CD4-positive, alpha-beta T cell treated with Interleukin-6 for 4 hours (primary cell): ENCODE results near the gene CDC6.
A peak's percentile ranks its signal among the peaks of the same experiment; 100 is the strongest.

ENCODE experiments used
- DNase-seq: peaks from one replicate; pipeline ENCODE4 v3.0.0-alpha.2; 2020; ENCODE audit warnings: mixed read lengths

The CDC6 gene

DNA sequence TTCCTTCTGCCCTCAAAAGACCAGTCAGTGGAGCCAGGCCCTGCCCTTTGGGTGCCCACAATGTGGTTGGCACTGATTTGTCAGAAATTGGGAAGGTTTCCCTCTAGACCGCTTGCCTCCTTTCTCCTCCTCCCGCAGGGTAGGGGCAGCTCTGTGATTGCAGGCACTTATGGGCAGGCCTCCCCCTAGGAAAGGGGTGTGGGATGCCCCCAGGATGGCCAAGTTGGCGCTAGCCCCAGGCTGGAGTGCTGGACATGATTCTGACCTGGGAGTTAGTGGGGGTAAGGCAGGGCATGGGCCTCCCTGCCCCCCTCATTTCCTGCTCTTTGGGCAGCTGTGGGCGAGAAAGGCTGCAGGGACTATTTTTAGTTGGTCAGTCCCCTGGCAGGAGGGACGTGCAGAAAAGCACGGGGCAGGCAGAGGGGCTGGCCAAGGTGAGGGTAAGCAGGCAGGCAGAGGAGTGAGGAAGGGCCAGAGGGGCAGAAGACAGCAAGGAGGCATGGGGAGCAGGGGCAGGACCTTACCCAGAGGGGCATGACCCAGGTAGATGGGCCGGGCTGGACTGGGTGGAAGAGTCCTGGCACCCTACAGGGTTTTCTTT lies 24.6 kb downstream of the CDC6 start:
- no peak for DNase-seq

DNA sequence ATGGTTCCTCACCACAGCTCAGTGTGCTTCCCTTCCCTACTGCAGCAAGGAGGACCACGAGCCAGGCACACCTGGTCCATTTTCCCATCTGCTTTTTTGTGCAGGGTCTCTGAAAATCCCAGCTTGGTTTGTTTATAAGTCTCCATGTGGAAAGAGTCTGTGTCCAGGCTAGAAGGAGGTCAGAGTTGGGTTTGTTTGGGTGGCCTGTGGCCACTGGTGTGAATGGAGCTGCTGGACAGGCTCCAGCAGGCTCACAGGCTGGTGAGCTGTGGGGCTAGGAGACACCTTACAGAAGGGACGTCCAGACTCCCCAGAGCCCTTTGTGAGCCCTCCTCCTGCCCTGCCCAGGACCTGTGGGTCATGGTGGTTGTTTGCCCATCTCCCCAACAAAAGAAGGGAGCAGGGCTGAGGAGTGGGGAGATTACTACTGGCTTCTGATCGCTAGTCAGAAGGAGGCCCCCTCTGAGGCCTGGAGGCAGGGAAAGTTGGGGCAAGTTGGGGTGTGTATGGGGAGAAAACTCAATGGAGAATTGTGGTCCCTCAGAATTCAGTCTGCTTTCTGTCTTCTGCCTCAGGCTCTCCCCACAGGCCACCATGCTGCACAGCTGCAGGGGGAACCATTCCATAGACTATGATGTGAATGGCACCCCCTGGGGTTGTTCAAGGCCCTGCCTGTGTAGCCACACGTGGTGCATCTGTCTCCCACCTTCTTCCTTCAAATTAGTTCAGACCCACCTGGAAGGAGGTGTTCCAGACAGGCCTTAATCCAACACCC lies 25.4 kb downstream of the CDC6 start:
- DNase-seq: no peak

DNA sequence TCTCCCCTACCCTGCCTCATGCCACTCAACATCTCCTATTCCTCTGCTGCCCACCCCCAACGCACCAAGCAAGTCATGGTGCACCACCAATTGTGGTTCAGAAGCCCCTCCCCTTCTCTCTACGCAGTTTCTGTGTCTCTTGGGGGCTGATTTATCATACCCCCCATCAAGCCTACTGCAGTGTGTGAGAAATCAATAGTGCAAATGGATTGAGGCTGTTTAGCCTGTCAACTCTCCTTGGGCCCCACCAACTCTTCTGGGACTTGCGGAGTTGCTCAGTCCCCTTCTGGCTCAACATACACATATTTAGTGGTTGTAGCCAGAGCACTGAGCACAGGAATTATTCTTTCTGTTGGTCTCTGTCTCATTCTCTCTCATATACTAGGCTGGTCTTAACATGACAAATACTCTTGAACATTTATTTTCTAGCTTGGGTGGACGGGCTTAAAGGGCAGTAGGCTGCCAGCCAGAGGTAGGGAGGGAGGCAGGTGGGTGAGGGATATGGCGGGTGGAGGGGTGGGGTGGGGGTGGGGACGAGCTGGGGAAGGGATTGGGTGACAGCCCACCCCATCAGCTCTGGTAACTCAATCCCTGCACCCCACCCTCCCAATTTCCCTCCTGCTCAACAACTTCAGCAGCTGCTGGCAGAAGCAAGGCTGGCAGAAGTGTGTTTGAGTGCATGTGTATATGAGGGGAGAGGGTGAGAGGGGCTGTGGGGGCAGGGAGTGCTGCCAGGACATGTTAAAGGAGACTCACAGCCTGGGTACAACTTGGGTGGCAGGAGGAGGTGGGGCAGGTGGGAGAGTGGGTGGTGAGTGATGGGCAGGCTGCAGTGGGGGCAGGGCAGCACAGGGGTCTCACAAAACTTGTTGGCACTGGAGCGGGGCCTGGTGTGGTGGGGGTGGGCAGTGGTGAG lies 26.2 kb downstream of the CDC6 start:
- peak; percentile 35 for DNase-seq

DNA sequence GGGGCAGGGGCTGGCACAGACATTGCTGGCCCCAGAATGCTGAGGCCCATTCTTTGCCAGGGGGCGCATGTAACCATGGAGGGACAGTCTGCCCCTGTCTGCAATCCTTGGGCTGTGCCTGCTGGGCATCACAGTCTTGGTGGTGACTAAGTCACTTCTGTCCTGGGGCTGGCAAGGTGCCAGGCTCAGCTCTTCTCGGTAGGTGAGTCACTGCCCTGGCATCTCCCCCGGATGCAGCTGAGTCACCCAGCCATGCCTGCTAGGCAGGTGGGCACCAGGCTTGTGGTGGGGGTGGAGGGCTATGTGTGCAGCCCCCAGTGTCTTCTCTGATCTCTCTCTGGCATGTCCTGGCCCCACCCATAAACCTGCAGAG lies 26.9 kb downstream of the CDC6 start:
- DNase-seq: peak; percentile 94

DNA sequence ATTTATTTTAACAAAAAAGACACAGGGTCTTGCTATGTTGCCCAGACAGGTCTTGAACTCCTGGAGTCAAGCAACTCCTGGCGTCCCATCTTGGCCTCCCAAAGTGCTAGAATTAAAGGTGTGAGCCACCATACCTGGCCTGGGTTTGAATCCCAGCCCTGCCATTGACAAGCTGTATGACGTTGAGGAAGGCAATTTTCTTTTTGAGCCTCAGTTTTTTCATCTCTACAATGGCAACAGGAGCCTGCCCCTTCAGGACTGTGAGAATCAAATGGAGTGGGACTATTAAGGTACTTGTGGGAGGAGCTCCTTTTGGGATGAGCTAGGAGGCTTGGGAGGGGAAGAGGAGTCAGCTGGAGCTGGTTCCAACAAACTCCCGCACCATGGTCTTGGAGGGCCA lies 27.5 kb downstream of the CDC6 start:
- no peak for DNase-seq

DNA sequence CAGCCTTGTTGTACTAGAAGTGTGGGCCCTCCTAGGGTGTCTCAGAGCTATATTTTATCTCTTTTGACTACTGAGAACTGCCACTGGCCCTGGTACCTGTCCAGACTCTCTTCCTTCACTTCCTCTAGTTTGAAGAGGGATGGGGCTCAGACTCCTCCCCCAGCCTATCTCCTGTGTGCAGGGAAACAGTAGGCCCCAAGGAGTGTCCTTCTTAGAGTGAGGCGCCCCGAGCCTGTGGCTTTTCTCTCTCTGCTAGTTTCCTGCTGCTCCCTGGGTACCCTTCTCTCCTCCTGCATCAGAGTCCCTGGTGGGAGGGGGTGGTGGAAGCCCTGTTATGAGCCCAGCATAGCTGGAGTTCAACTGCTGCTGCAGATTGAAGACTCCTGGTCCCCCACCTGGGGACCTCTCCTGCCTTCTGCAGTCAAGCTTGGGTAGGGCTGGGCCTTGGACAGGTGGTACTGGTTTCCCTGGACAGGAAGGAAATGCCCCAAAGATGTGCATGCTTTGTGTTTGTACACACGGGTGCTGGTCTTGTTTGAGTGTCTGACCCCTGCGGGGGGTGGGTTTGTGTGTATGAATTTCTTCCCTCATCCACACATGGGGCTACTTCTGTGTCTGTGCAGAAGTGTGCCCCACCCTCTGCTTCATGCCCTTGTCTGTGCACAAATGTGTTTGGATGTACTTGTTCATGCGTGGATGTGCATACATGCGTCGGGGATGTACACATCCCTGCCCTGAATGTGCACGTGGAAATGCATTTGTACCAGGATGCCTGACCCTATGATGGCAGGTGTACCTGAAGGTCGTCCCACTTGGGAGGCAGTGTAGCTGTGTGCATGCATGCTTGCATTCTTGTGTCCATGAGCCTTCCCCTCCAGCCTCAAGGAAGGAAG lies 28.2 kb downstream of the CDC6 start:
- peak; percentile 44 for DNase-seq

DNA sequence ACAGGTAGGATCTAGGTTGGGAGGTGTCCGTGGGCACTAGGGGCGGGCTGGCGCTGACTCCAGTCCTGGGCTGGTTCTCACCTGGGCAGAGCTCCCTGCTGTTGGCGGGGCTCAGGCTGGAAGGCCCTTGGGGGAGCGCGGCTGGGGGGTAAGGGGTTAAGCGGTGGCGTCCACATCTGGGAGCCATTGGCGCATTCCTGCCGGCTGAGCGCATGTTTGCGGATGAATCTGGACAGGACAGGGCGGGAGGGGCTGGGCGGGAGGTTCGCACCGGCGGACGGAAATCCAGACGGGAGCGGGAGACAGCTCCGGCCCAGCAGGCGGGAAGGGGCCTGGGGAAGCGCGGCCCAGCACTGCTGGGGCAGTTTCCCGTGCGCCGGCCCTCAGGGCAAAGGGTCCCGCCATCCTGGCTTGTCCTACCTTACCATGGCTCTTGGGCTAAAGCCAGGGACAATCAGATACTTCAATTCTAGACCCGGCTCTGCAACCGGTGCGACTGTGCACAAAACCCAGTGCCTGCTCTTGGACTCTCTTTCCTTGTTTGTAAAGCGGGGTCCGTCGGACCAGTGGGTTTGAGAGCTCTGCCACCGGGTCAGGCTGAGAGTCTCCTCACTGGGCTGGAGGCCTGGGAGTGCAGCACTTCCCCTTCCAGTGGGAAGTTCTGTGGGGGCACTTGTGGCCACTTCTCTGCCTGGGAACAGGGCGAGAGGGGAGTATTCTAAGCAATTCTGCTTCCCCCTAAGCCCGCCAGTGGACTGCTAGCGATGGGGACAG lies 29.1 kb downstream of the CDC6 start:
- DNase-seq: no peak

DNA sequence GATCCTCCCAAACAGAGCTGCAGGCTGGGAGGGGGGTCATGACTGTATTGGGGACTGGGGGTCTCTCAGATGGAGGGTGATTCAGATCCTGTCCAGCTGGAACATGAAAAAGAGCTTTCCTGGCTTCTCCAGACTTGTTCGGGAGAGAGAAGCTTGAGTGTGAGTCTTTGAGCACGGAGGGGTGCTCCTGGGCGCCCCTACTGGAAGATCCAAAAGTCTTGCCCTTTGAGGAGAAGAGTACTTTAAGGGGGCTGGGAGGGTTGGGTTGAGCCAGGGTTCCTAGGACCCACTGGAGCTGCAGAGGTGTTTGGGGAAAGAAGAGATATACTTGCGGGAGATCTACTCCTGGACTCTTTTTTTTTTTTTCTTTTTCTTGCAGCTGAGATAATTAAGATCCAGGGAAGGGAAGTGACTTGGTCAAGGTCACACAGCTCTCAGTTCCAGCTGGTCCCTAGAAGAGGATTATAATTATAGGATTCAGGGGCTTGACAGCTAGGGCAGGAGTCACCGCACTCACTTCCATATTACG lies 29.7 kb downstream of the CDC6 start:
- peak; percentile 69 for DNase-seq

DNA sequence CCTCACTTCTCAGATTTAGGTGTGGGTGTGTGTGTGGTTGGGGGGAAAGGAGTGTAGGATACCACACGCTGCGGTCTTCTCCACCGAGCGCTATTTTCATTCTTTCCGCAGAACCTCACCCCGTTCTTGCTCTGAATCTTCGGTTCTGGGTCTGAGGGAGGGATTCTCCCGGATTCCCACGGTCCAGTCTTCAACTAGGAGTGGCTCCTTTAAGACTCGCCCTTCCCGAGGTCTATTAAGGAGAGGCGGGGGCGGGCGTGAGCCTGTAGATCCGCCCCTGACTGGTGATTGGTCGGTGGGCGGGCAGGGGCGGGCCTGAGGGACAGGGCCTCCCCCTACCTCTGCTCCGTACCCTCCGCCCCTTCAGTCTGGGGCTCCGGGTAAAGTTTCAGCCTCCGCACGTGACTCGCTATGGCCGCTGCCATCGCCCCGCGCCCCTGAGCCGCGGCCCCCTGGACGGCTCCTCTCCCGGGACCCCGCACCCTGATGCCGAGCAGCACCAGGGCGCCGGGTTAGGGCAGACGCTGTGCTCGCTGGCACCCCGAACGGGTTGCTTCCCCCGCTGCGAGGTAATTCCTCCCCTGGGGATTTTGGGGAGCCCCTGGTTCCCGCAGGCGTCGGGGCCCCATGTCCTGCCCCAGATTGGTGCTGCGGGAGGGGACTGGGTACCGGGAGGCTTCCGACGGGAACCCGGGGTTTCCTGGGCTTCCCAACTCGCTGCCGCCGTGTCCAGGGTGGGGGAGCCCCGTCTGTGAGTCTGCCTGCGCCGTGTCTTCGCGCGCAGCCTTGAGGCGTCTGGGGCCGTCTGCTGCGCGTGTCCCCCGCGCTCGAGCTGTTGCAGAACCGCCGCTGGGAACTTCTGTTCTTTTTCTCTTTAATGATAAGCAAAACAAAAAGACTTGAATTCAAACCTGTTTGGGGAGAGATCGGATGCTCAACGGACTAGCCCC lies 30.5 kb downstream of the CDC6 start:
- DNase-seq: peak; percentile 94

DNA sequence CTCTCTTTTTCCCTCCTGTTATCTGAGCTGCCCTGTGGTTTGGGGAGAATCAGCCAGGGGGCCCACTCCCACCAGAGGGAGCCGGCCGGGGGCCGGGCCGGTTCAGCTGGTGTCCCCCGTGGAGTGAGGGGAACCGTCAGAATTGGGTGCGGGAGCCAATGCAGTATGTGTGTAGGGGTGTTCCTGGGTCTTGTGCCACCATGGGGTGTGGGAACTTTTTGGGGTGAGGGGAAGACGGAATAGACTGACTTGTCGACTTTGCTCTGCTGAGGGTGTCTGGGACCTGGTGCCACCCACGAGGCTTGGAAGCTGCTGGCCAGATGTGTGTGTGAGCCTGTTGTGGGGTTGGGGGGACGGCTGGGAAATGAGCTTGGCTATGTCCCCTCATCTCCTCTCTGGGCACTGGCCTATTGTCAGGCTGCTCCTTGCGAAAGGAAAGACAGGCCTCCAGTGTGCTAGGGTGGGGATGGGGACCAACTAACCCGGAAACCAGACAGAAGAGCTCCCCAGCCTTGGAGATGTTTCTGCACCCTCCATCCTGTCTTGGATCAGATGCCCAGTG lies 31.2 kb downstream of the CDC6 start:
- DNase-seq: peak; percentile 27

DNA sequence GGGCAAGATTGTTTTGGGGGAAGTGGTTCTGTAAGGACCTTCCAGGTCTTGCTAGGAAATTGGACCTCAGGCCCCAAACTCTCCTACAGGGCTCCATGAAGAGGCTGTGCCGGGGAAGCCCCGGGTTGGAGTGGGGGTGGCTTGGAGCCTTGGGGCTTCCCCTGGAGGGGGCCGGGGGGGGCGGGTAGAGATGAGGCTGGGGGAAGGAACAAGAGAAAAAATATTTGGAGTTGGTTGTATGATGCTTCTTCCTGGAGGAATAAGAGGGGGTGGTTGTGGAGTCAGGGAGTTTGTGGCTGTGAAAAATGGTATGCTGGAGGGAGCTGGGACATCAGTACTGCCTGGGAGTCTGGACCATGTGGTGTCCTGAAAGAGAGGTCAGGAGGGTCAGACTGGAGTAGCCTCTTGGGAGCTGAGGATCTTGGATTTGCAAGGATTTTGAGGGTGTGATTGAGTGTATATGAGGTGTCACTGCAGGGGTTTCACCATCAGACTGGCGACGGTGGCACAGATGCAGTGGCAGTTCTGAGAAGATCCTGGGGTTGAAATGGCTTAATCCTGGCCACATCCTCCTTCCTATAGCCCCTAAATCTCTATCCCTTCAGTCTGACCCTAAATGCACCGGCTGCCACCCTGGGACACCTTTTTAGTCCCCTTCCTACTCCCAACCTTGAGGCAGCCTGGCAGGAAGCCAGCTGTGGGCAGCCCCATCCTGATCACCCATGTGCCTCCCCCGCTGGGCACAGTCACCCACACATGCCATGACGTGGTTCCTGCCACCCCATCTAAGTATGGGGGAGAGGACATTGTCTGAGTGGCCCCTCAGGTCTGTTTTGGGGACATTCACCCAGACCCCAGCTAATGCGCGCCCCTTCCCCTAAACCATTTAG lies 32.2 kb downstream of the CDC6 start:
- peak; percentile 87 for DNase-seq

DNA sequence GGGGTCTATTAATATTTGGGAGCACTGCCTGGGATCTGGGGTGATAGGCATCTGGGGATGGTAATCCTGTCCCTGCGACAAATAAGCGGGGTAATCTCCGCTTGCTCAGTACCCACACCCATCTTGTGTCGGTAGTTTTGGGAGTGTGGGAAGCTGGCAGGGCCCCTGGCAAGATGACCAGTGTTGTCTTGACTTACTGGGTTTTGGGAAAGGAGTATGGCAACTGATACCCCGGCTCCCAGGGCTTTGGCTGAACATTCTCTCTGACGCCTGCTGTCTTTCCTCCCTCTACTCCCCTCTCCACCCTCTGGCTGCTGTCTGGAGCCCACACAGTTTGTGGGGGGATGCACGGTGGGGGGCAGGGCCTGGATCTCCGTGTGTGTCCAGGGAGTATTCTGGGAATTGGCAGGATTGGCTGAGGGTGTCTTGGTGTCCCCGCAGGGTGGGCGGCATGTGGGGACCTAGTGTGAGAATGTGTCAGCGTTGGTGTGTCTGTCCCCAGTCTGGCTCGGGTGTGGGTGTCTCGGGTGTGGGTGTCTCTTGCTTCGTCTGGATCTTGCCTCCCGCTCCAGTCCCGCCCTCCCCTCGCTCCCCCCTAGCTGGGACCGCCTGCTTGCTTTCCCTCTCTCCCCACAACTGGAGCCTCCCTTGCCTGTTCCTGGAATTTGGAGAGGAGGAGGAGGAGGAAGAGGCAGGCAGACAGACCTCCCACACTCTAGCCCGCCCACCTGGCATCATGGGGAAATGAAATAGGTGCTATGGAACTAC lies 33.3 kb downstream of the CDC6 start:
- peak; percentile 61 for DNase-seq

DNA sequence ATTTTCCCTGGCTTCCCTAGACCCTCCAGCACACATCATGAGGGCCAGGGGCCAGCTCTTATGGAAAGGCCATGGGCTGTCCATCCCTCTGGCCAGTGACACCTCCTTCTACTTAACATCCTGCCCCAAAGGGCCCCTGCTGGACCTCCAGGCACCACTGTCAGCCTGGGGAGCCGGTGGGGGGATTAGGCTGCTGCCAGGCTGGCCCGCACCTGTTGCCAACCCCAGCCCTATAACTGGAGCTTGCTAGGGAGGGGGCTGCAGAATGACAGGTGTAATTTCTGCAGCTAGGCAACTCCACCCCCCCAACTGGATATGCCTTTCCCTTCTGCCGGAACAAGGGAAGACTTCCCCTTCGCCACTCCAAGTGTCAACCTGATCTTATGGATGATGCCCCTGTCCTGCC lies 33.8 kb downstream of the CDC6 start:
- no peak for DNase-seq

DNA sequence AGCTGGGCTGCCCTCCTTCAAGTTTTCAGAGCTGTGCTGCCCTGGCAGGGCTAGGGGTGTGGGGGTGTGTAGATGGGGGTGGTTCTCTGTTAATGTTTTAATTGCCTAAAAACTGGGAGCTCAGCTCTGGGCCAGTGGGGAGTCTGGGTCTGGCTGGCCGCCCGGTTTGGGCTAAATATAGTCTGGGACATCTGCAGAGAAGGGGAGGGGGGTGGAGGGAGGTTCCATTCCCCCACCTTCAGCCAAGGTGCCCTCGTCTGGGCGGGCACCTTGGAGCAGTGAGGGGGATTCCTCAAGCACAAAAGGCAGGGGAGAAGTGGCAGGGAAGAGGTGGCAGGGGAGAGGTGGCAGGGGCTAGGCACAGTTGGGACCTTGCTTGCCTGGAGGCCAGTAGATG lies 34.3 kb downstream of the CDC6 start:
- DNase-seq: no peak

DNA sequence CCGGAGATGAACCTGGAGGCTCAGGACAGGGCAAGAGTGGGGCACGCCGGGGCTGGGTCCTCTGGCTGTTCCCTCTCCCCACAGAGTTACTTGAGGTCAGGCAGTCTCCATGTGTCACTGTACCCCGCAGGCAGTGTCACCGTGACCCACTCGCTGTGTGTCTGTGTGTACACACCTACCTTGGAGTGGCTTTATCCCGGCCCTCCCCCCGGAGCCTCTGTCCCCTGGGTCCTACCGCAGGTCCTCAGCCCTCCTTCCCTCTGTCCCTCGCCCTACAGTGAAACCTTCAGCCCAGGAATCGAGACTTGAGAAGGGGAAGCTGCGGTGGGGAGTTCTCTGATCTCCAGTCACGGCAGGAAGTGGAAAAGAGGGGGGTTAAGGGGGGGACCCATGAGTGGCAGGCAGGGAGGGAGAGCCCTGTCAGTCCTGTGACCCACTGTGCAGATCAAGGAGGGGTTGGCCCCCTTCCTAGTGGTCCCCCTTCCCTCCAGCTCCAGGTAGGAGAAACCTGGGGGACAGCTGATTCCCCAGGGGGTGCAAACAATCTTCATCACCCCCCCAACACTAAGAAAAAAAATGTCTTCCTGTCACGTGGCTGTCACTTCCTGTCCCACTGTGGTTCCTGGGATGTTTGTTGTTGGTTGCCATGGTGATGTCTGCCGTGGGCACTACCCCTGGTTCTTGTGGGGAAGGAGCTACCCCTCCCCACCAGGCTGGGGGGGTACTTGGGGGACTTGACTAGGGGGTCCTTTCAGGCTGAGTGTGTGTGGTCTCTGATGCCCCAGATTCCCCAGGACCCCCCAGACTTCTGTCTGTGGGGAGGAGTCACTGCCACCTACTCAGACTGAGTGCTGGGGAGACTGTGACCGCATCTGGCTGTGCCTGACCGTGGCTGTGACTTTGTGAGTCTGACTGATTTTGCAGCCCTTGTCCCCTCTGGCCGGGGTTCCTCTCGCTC lies 35.0 kb downstream of the CDC6 start:
- DNase-seq: peak; percentile 87
